ENCODE results near the gene CCNK.

DNA sequence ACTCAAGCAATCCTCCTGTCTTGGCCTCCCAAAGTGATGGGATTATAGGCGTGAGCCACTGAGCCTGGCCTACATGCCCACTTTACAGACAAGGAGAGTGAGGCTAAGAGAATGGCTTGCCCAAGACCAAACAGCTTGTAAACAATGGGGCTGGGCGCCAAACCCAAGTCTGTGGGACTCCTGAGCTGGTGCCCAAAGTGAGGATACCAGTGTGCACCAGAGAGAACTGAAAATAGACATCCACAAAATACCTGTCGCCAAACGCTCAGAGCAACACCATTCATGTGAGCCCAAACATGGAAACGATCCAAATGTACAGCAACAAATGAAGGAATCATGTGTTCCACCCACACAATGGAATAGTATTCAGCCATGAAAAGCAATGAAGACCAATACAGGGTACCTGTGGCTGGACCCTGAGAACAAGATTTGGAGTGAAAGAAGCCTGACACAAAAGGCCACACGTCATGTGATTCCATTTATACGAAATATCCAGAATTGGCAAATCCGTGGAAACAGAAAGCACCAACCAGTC, 38.2 kb downstream of the CCNK start:
- TF ChIP-seq, protein P1, sequence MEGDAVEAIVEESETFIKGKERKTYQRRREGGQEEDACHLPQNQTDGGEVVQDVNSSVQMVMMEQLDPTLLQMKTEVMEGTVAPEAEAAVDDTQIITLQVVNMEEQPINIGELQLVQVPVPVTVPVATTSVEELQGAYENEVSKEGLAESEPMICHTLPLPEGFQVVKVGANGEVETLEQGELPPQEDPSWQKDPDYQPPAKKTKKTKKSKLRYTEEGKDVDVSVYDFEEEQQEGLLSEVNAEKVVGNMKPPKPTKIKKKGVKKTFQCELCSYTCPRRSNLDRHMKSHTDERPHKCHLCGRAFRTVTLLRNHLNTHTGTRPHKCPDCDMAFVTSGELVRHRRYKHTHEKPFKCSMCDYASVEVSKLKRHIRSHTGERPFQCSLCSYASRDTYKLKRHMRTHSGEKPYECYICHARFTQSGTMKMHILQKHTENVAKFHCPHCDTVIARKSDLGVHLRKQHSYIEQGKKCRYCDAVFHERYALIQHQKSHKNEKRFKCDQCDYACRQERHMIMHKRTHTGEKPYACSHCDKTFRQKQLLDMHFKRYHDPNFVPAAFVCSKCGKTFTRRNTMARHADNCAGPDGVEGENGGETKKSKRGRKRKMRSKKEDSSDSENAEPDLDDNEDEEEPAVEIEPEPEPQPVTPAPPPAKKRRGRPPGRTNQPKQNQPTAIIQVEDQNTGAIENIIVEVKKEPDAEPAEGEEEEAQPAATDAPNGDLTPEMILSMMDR (IDR thresholded peaks at IDR 0.05; ENCODE audit: low read depth, low read length, poor library complexity, severe bottlenecking): no peak
- TF ChIP-seq EZH2phosphoT487 (IDR thresholded peaks at IDR 0.05; ENCODE audit: borderline replicate concordance, low read length): no peak
